GM23248 (cell line): ENCODE data around the gene YPEL2.
"Not testable (repeated sequence)": the region's sequence is repeated elsewhere in the genome, so short reads cannot be mapped to it uniquely, and the experiment has no call there.

Source experiments
- EZH2 ChIP-seq: fragments of 200-600 bp; sonication (generic); IDR thresholded peaks from 2 replicates; pipeline ENCODE4 v1.6.1; 2018; ENCODE audit warnings: antibody characterized with exemption, mild to moderate bottlenecking; ENCODE audit not compliant: insufficient read depth, poor library complexity, severe bottlenecking
- EZH2phosphoT487 ChIP-seq: fragments of 200-600 bp; sonication (generic); IDR thresholded peaks from 2 replicates; pipeline ENCODE4 v1.6.1; 2018; ENCODE audit warnings: antibody characterized with exemption, moderate library complexity, mild to moderate bottlenecking, low read depth; ENCODE audit not compliant: insufficient read depth

DNA sequence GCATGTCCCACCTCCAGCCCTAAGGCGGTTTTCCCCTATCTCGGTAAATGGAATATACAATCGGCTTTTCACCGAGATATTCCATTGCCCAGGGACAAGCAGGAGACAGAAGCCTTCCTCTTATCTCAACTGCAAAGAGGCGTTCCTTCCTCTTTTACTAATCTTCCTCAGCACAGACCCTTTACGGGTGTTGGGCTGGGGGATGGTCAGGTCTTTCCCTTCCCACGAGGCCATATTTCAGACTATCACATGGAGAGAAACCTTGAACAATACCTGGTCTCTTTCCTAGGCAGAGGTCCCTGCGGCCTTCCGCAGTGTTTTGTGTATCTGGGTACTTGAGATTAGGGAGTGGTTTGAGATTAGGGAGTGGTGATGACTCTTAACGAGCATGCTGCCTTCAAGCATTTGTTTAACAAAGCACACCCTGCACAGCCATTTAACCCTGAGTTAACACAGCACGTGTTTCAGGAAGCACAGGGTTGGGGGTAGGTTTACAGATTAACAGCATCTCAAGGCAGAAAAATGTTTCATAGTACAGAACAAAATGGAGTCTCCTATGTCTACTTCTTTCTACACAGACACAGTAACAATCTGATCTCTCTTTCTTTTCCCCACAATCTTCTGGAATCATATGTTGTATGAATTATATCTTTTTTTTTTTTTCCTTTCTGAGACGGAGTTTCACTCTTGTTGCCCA, 41.0 kb upstream of the YPEL2 start:
- TF ChIP-seq EZH2, EZH2phosphoT487: not testable (repeated sequence)
